ENCODE results near the gene FAM204A. TPM values are rescaled to one million over a fixed set of nuclear protein-coding genes. Genes with fewer than 3 reads are reported as not detected.

Gene FAM204A
- polyA plus RNA-seq, 3 donors: 24.6 to 191 (median 139) TPM

DNA sequence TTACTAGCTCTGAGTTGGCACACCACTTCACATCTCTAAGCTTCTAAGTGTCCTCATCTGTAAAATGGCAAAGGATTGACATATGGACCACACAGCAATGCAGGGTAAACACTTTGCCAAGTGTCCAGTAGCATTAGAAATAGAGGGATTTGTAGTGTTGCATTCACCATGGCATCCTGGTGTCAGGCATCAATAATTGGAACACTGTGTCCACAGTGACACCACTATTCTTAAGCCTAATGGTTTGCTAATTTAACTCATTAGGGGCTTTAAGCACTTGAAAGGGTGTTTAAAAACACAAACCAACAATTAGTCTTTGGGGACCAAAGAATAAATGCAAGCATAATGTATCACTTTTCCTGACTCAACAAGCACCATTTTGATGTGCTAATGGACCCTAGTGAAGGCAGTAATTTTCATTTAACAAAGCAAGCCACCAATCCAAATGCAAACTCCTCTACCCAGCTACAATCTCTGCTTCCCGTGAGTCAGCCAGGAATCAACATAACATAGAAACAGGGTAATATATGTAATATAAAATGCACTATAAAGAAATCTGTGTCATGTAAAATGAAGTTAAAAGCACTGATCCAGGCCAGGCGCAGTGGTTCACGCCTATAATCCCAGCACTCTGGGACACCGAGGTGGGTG, 75.9 kb downstream of the FAM204A start:
- Histone ChIP-seq H2AFZ (ENCODE audit: insufficient read depth, low read depth, low read length, poor library complexity, severe bottlenecking) (no peak overlapping the region), H3K9me3 (replicated peaks in 1 of 2; ENCODE audit: control insufficient read depth in 1 of 2, insufficient read depth in 1 of 2, low read length in 2 of 2) (no peaks in the 10 kb centered on the region), H3K36me3 (replicated peaks in 1 of 2; ENCODE audit: control insufficient read depth in 1 of 2, insufficient read depth in 2 of 2, low read length in 2 of 2) (no peaks in the 10 kb centered on the region), H3K4me2 (replicated peaks; ENCODE audit: extremely low read depth, low read length, poor library complexity, severe bottlenecking) (no peak overlapping the region), H3K27ac (ENCODE audit: low read depth in 1 of 2, low read length in 2 of 2) (no peak overlapping the region), H4K20me1 (ENCODE audit: insufficient read depth, low read length) (no peaks in the 10 kb centered on the region), H3K27me3 (ENCODE audit: control insufficient read depth in 2 of 2, insufficient read depth in 2 of 2, low read length in 2 of 2) (peaks cover 0 to 25% of the 10 kb centered on the region in 2 donors), H3K4me3 (replicated peaks in 1 of 3; ENCODE audit: low read depth in 2 of 3, low read length in 3 of 3) (no peak overlapping the region), H3K4me1 (ENCODE audit: control insufficient read depth in 1 of 2, insufficient read depth in 2 of 2, low read length in 2 of 2) (no peaks in the 10 kb centered on the region), H3K79me2 (ENCODE audit: insufficient read depth, low read length) (no peaks in the 10 kb centered on the region), H3K9ac (ENCODE audit: insufficient read depth, low read length, poor library complexity, severe bottlenecking) (no peak overlapping the region)
- Mint-ChIP-seq H3K4me3 (no peak overlapping the region), H3K36me3 (no peaks in the 10 kb centered on the region), H3K9me3 (peaks cover 0 to 1% (median 0%) of the 10 kb centered on the region in 7 donors), H3K4me1 (no peaks in the 10 kb centered on the region), H3K27ac (no peak overlapping the region), H3K27me3 (ENCODE audit: low read depth in 3 of 3) (peaks cover 9 to 31% (median 14%) of the 10 kb centered on the region in 3 donors)
- intact Hi-C loops (cut with micrococcal nuclease): no loop called here
- WGBS (ENCODE audit: insufficient coverage): 90% methylated on average over 3 of the region's 4 CpGs
- no peak for DNase-seq
- TF ChIP-seq, protein P1, sequence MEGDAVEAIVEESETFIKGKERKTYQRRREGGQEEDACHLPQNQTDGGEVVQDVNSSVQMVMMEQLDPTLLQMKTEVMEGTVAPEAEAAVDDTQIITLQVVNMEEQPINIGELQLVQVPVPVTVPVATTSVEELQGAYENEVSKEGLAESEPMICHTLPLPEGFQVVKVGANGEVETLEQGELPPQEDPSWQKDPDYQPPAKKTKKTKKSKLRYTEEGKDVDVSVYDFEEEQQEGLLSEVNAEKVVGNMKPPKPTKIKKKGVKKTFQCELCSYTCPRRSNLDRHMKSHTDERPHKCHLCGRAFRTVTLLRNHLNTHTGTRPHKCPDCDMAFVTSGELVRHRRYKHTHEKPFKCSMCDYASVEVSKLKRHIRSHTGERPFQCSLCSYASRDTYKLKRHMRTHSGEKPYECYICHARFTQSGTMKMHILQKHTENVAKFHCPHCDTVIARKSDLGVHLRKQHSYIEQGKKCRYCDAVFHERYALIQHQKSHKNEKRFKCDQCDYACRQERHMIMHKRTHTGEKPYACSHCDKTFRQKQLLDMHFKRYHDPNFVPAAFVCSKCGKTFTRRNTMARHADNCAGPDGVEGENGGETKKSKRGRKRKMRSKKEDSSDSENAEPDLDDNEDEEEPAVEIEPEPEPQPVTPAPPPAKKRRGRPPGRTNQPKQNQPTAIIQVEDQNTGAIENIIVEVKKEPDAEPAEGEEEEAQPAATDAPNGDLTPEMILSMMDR (IDR thresholded peaks at IDR 0.05): no peak

DNA sequence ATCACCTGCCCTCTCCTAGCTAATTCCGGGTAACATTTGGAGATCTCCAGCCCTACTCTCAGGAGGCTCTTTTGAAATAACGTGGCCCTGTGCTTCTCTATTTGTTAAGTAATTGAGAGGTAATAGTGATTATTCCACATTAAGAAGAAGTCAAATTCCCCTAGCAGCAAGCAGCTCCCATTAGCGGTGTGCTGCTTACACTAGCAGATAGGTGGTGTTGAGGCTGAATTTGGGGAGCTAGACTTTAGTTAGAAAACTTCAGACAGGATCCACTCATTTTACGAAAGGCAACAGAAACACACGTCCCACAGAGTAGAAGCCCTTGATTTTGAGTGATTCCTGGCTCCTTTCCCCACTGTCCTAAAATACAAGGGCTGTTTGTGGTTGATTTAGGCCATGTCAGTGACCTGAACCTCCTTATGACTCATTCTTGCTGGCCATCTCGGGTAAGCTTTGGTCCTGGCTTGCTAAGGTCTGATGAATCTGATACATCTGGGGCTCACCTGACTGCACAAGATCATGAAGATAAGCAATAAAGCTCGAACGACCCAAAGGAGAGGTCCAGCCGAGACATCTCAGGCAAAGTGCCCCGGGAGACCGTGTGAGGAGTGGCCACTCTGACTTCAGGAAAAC, 77.2 kb downstream of the FAM204A start:
- intact Hi-C loops (cut with micrococcal nuclease): no loop called here
- DNase-seq: no peak
- Histone ChIP-seq H4K20me1 (ENCODE audit: insufficient read depth, low read length) (no peaks in the 10 kb centered on the region), H3K36me3 (replicated peaks in 1 of 2; ENCODE audit: control insufficient read depth in 1 of 2, insufficient read depth in 2 of 2, low read length in 2 of 2) (no peaks in the 10 kb centered on the region), H3K79me2 (ENCODE audit: insufficient read depth, low read length) (no peaks in the 10 kb centered on the region), H3K4me2 (replicated peaks; ENCODE audit: extremely low read depth, low read length, poor library complexity, severe bottlenecking) (no peak overlapping the region), H2AFZ (ENCODE audit: insufficient read depth, low read depth, low read length, poor library complexity, severe bottlenecking) (no peak overlapping the region), H3K4me1 (ENCODE audit: control insufficient read depth in 1 of 2, insufficient read depth in 2 of 2, low read length in 2 of 2) (no peaks in the 10 kb centered on the region), H3K9ac (ENCODE audit: insufficient read depth, low read length, poor library complexity, severe bottlenecking) (no peak overlapping the region), H3K27ac (ENCODE audit: low read depth in 1 of 2, low read length in 2 of 2) (no peak overlapping the region), H3K27me3 (ENCODE audit: control insufficient read depth in 2 of 2, insufficient read depth in 2 of 2, low read length in 2 of 2) (peaks cover 3 to 20% of the 10 kb centered on the region in 2 donors), H3K9me3 (replicated peaks in 1 of 2; ENCODE audit: control insufficient read depth in 1 of 2, insufficient read depth in 1 of 2, low read length in 2 of 2) (no peaks in the 10 kb centered on the region), H3K4me3 (replicated peaks in 1 of 3; ENCODE audit: low read depth in 2 of 3, low read length in 3 of 3) (no peak overlapping the region)
- WGBS (ENCODE audit: insufficient coverage): 80% methylated on average over 6 of the region's 11 CpGs
- Mint-ChIP-seq H3K4me1 (no peaks in the 10 kb centered on the region), H3K27ac (no peak overlapping the region), H3K9me3 (no peaks in the 10 kb centered on the region), H3K4me3 (no peak overlapping the region), H3K36me3 (no peaks in the 10 kb centered on the region), H3K27me3 (ENCODE audit: low read depth in 3 of 3) (peaks cover 10 to 26% (median 13%) of the 10 kb centered on the region in 3 donors)
- TF ChIP-seq, protein P1 (IDR thresholded peaks at IDR 0.05): no peak

All from CD14-positive monocyte (primary cell).